ENCODE measurements around the gene OXT. TPM values are rescaled to one million over a fixed set of nuclear protein-coding genes. Genes with fewer than 3 reads are reported as not detected.
A peak's percentile ranks its signal among the peaks of the same experiment; 100 is the strongest.

Gene OXT
- total RNA-seq, 1 experiment from 2014 or later = not detected

DNA sequence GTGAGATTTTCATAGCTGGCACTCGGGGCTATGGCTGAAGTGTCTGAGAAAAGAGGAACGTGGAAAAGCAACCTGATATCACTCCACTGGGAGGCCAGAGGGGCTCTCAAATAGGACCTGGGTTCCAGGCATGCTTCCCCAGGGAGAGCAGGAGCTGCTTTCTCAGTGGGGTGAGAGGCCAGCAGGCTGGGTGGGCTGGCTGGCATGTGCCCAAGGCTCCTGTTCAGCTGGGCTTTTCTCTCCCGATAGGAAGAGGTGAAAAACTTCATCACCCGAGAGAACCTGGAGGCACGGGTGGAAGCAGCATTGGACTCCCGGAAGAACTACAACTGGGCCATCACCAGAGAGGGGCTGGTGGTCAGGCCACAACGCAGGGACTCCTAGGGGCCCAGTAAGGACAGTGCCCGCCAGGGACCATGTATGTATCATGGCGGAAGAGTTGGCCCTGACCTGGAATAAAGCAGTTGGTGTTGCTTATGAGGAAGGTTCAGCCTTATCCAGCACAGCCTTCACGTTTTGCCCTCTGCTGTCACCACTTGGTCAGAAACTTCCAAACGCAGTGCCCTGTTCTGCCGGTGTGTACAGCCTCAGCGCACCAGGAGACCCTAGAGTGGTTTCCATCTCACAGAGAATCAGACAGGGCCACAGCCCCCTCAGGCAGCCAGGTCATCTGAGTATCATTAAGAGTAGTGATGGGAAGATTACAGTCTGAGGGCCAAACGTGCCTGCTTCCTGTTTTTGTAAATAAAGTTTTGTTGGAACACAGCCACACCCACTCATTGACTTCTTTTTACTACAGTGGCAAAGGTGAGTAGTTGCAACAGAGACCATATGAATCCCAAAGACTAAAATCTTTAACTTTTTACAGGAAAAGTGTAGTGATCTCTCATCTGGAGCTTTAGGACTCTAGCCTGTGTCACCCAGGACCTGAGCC is 23.7 kb upstream of the OXT start:
- H3K27ac ChIP-seq (ENCODE audit: insufficient read length, low read depth, low read length) = no peak overlapping the region
- peaks cover 10 to 11% of the 10 kb centered on the region in 2 experiments for H3K4me1 Mint-ChIP-seq

More for the DNA sequence above, 23.7 kb upstream of the OXT start:
- Histone ChIP-seq H3K4me2 (ENCODE audit: insufficient read depth, insufficient read length, low read length) (peak overlapping the region; percentile 85), H2BK15ac (ENCODE audit: low read depth, low read length) (no peak overlapping the region), H4K8ac (replicated peaks; ENCODE audit: insufficient read length, low read depth, low read length) (no peak overlapping the region), H3K4ac (ENCODE audit: low read depth, low read length) (no peak overlapping the region), H3T11ph (ENCODE audit: low read length) (no peak overlapping the region), H3K23ac (ENCODE audit: insufficient read length, low read depth, low read length) (no peak overlapping the region), H2BK20ac (ENCODE audit: low read depth, low read length, poor library complexity, severe bottlenecking) (no peak overlapping the region), H2BK5ac (ENCODE audit: insufficient read length, low read length) (no peak overlapping the region), H3K9me3 (ENCODE audit: control insufficient read depth, low read depth, low read length) (no peaks in the 10 kb centered on the region), H2AFZ (ENCODE audit: low read length) (no peak overlapping the region), H4K5ac (ENCODE audit: insufficient read length, low read depth, low read length) (no peak overlapping the region), H2AK5ac (ENCODE audit: insufficient read length, low read length) (no peak overlapping the region), H4K91ac (ENCODE audit: insufficient read length, low read depth, low read length) (no peak overlapping the region), H2BK12ac (ENCODE audit: insufficient read length, low read depth, low read length) (no peak overlapping the region), H2BK120ac (ENCODE audit: low read depth, low read length, poor library complexity, severe bottlenecking) (no peak overlapping the region), H3K79me1 (ENCODE audit: insufficient read depth, low read depth, low read length, poor library complexity, severe bottlenecking) (no peaks in the 10 kb centered on the region), H3K9ac (ENCODE audit: extremely low read depth, insufficient read length, low read length) (no peak overlapping the region), H3K27me3 (ENCODE audit: insufficient read depth, low read length) (no peaks in the 10 kb centered on the region), H3K14ac (ENCODE audit: insufficient read depth, low read length) (no peak overlapping the region), H3K23me2 (ENCODE audit: insufficient read length, low read depth, low read length, poor library complexity, severe bottlenecking) (peaks cover 13% of the 10 kb centered on the region), H3K4me1 (ENCODE audit: insufficient read depth, low read length) (peaks cover 5% of the 10 kb centered on the region; the same call in 1 of the 2 replicates), H3K56ac (ENCODE audit: insufficient read length, low read depth, low read length) (no peak overlapping the region), H3K18ac (ENCODE audit: insufficient read length, low read depth, low read length) (no peak overlapping the region), H3K79me2 (ENCODE audit: insufficient read depth, low read length) (no peaks in the 10 kb centered on the region; the same call in 1 of the 2 replicates), H4K20me1 (ENCODE audit: control insufficient read depth, insufficient read depth, insufficient read length) (no peaks in the 10 kb centered on the region)
- no peaks in the 10 kb centered on the region for H3K9me3 Mint-ChIP-seq
- TF ChIP-seq, protein P1, sequence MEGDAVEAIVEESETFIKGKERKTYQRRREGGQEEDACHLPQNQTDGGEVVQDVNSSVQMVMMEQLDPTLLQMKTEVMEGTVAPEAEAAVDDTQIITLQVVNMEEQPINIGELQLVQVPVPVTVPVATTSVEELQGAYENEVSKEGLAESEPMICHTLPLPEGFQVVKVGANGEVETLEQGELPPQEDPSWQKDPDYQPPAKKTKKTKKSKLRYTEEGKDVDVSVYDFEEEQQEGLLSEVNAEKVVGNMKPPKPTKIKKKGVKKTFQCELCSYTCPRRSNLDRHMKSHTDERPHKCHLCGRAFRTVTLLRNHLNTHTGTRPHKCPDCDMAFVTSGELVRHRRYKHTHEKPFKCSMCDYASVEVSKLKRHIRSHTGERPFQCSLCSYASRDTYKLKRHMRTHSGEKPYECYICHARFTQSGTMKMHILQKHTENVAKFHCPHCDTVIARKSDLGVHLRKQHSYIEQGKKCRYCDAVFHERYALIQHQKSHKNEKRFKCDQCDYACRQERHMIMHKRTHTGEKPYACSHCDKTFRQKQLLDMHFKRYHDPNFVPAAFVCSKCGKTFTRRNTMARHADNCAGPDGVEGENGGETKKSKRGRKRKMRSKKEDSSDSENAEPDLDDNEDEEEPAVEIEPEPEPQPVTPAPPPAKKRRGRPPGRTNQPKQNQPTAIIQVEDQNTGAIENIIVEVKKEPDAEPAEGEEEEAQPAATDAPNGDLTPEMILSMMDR (conservative IDR thresholded peaks at IDR 0.05) = no peak
- H3K27ac Mint-ChIP-seq = peak overlapping the region in 1 of 3 experiments; percentile 65; a peak in 1 of 7 replicates
- WGBS (ENCODE audit: extremely low coverage, insufficient read length, low lambda C conversion rate) = no CpG with 5 or more reads among the region's 14 CpGs
- peaks cover 19 to 38% (median 28%) of the 10 kb centered on the region in 3 experiments for H3K36me3 Mint-ChIP-seq (ENCODE audit: insufficient read depth in 1 of 3, low read depth in 3 of 3)
- DNase-seq = no peak
- no peaks in the 10 kb centered on the region; the same call in 1 of the 2 replicates for H3K27me3 Mint-ChIP-seq (ENCODE audit: low read depth)
- peak overlapping the region; percentile 94 to 95 for H3K4me3 Mint-ChIP-seq
